Pulmonary artery endothelial cell (primary cell): ENCODE data around the gene C16orf90. TPM values are rescaled to one million over a fixed set of nuclear protein-coding genes. Genes with fewer than 3 reads are reported as not detected.
"Not testable (repeated sequence)": the region's sequence is repeated elsewhere in the genome, so short reads cannot be mapped to it uniquely, and the experiment has no call there.

Source experiments
- DNase-seq: peaks from one replicate; pipeline ENCODE4 v3.0.0-alpha.2; 2011; ENCODE audit warnings: low read depth, low spot score
- total RNA-seq: library from RNA; depleted of rRNA; stranded (reverse); fragments of >200 nt; gene quantifications from 2 replicates; pipeline ENCODE4 v1.2.3, GENCODE V29; 2014

Gene C16orf90
- total RNA-seq, 1 donor from 2014 or later, result not detected

- no peak for DNase-seq
Measured at GRCh38 chr16:3513892-3514583, 18.7 kb upstream of the C16orf90 start.

DNA sequence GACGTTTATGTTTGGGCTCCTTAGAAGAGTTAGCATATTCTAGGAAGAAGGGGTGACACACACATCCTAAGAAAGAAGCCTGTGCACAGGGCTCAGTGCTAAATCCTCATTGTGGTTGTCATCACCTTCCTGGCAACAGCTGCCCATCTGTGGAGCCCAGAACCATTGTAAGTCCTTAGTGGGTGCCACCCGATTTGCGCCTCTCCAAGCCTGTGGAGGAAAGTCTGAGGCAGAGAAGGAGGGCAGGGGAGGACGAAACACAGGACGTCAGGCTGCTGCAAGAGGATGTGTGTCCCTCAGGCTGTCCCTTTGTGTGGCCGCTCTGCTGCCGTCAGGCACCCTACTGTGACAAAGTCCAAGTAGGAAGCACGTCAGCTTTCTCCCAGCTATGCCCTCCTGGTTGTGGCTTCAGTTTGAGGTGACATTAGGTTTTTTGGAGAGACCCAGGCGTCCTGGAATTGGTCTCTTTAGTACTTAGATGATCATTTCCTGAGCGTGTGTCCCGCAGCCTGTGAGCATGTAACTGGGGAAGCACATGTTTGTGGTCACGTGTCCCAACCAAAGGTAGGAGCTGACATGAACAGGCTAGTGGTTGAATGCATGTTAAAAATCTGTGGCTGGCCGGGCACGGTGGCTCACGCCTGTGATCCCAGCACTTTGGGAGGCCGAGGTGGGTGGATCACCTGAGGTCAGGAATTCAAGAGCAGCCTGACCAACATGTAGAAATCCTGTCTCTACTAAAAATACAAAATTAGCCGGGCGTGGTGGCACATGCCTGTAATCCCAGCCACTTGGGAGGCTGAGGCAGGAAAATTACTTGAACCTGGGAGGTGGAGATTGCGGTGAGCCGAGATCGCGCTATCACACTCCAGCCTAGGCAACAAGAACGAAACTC is 16.2 kb upstream of the C16orf90 start:
- DNase-seq, result no peak

- no peak for DNase-seq
Measured at GRCh38 chr16:3510416-3510815, 15.1 kb upstream of the C16orf90 start.

DNA sequence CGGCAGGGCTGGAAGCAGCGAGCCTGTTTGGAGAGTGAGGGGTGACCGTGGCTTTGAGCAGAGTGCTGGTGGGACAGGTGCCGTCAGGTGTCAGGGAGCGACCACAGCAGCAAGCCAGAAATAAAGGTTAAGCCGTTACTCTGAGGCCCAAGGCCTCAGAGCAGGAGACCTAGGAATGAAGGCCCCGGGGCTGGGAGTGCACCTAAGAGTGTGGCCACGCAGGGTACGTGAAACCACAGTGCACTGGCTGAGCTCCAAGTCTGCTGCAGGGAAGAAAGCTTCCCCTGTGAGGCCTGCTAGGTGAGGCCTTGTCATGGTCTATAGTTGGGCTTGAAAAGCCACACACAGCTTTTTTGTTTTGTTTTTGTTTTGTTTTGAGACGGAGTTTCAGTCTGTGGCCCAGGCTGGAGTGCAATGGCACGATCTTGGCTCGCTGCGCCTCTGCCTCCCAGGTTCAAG is 14.2 kb upstream of the C16orf90 start:
- DNase-seq, result no peak

DNA sequence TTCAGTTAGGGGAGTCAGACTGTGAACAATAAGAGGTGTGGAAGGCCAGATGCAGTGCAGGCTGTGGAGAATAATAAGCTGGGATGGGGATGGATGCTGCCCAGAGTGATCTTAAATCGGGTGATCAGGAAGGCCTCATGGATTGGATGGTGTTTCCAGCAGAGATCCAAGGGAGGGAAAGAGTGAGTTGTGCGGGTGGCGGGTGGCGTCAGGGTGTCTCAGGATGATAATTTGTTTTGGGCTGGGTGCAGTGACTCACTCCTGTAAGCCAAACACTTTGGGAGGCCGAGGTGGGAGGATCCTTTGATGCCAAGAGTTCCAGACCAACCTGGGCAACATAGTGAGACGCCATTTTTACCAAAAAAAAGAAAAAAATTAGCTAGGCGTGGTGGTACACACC is 13.4 kb upstream of the C16orf90 start:
- DNase-seq, result no peak

DNA sequence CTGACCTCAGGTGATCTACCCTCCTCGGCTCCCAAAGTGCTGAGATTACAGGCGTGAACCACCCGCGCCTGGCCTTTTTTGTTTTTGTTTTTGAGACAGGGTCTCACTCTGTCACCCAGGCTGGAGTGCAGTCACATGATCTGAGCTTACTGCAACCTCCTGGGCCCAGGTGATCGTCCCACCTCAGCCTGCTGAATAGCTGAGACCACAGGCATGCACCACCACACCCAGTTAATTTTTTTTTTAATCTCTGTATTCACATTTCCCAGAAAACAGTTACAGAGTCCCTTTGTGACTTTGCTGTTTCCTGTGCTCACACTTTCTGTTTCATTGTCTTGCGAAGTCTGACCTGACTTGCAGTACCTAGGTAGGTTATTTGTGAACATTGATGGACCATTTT is 8.2 kb upstream of the C16orf90 start:
- no peak for DNase-seq

DNA sequence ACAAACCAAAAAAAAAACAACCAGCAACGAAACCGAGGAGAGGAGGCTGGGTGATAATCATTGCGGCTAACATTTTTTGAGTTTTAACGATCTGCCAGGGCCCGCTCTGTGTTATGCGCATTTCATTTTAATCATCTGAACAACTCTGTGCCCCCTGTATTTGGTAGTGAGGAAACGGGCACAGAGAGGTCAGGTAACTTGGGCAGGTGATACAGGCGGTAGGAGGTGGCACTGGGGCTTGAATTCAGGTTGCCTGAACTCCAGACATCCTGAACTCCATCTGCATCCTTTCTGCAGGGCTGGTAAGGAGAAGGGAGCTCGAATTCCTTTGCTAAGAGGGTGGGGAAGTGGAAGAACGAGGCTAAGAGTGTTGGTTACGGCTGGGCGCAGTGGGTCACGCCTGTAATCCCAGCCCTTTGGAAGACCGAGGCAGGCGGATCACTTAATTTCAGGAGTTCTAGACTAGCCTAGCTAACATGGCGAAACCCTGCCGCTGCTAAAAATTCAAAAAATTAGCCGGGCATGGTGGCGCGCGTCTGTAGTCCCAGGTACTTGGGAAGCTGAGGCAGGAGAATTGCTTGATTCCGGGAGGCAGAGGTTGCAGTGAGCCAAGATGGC is 6.6 kb upstream of the C16orf90 start:
- no peak for DNase-seq

- DNase-seq, result not testable (repeated sequence)
Measured at GRCh38 chr16:3501412-3501761, 6.1 kb upstream of the C16orf90 start.

DNA sequence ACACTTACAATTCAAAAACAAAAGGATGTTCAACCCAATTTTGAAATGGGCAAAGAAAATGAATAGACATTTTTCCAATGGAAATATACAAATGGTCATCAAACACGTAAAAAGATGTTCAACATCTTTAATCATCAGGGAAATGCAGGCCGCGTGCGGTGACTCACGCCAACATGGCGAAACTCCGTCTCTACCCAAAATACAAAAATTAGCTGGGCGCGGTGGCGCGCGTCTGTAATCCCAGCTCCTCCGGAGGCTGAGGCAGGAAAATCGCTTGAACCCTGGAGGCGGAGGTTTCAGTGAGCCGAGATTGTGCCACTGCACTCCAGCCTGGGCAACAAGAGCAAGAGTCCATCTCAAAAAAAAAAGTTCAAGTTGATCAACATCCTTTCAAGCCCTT is 3.7 kb upstream of the C16orf90 start:
- no peak for DNase-seq

DNA sequence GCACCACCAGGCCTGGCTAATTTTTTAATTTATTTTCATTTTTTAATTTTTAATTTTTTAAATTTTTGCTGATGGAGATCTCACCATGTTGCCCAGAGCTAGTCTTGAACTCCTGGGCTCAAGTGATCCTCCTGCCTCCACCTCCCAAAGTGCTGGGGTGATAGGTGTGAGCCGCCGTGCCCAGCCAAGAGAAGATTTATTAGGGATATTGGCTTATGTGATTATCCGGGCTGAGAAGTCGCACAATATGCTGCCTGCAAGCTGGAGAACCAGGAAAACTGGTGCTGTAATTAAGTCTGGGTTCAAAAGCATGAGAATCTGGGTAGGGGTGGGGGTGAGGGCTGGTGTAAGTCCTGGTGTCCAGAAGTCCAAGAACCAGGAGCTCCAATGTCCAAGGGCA is 2.5 kb upstream of the C16orf90 start:
- no peak for DNase-seq

GRCh38 chr16:3496386-3496785 is 1.1 kb upstream of the C16orf90 start:
- no peak for DNase-seq

- no peak for DNase-seq
Measured at GRCh38 chr16:3494386-3494973, 809 bp downstream of the C16orf90 start.

- no peak for DNase-seq
Measured at GRCh38 chr16:3492356-3492755, 2.9 kb downstream of the C16orf90 start.

GRCh38 chr16:3490911-3491629 is 4.2 kb downstream of the C16orf90 start:
- no peak for DNase-seq

DNA sequence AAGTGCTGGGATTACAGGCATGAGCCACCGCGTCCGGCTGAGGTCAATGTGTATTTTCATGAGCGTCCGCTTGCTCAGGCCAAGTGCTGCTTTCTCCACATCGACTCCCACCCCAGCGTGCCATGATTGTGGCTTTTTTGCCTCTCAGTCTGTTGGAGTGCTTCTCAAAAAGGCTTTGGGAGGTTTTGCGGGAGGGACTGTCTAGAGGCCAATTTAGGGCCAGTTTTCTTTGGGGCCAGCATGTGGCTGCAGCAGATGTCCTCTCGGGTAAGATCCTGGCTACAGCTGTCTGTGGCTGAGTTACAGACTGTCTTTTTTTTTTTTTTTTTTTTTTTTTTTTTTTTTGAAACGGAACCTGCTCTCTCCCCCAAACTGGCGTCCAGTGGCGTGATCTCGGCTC is 6.5 kb downstream of the C16orf90 start:
- DNase-seq, result no peak

DNA sequence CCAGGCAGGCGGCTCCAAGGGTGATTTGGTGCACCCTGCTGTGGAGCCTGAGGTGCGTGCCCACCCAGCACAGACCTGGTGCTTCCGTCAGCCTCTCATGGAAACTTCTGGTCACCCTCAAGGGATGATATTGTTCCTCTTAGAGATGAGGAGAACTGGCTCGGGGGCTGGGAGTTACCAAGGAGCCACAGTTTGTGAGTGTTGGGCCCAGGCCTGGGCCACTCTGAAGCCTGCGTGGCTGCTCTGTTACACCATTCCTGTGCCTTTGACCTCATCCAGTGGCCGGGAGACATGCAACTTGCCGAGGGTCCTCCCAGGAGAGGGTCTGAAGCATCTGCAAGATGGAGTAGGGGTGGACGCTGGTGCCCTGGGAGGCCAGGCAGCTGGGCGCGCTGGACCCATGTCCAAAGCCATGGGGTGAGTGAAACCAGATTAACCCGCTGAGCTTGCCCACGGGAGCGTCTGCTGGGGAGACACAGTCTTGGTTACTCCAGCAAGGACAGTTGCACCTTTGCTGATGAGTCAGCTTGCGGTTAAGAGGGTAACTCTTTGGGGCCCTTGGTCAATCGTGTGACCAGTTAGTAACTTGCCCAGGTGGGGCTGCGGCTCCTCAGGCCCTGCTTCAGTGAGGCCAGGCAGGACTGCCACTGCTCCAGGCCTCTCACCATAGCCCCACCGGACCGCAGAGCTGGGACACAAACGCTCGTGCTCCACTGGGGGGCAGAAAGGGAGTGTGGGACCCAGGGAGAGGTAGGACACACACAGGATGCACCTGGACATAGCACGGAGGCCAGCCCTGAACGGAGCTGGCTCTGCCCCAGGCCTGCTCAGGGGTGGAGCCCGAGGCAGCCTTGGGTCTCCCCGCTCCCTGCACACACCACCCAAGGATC is 7.5 kb downstream of the C16orf90 start:
- DNase-seq, result no peak

DNA sequence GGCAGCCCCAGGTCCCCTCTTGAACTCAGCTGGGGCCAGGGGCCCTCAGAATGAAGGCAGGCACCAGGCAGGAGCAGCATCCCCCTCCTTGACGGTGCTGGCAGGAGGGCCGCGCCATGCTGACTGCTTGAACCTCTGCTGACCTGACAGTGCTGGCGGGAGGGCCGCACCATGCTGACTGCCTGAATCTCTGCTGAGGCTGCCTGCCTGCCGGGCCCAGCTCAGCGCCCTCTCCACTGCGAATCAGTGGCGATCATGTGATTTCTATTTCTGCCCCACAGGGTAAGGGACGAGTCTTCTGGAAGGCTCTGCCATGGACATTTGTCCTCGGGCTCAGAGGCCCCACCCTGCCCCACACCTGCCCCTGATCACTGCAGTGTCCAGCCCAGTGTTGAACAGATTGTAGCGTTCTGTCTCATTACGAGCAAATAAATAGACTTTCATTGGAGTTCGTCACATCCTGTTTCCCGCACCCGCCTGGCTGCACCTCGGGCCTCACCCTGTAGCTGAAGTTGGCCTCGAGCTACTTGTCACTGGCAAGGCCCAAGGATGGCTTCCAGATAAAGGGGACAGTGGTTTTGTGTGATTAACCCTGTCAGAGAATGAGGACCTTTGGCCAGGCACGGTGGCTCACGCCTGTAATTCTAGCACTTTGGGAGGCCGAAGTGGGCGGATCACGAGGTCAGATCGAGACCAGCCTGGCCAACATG is 8.6 kb downstream of the C16orf90 start:
- no peak for DNase-seq

DNA sequence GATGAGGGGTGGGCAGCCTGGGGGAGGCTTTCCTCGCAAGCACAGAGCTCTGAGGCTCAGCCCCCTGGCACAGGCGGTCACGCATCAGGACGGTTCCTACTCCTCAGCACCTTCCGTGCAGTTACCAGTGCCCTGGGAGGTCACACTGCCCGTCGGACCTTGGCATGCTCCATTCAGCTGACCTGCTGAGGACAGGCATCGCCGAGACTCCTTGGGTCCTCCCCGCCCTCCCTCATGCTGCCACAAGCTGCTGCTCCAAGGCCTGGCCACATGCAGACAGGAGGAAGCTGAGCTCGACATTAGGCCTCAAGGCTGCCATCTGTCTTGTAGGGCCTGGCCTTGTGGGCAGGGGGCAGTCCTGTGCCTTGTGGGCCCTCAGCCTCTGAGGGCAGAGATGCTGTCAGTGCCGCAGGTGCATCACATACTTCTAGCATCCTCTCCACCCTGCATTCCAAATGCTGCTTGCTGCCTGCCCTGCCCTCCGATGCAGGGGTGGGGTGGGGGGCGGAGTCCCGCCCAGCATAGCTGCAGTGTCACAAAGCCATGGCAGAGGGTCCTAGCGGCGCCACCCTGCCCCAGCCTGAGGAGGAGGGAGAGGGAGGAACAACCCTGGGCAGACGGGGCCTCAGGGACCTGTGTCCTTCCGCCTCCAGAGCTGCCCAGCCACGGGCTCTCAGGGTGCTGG is 9.3 kb downstream of the C16orf90 start:
- DNase-seq, result no peak

GRCh38 chr16:3485097-3485745 is 10.1 kb downstream of the C16orf90 start:
- no peak for DNase-seq
